GM19328 (cell line): Measurements from ENCODE around the gene IFT74.
A peak's percentile ranks its signal among the peaks of the same experiment; 100 is the strongest.

Source experiments
- ATAC-seq: cut with Tn5 transposase; IDR thresholded peaks from one replicate; pipeline ENCODE4 v1.9.1; 2021; ENCODE audit warnings: mild to moderate bottlenecking, moderate library complexity; ENCODE audit not compliant: unreplicated experiment

Gene IFT74

DNA sequence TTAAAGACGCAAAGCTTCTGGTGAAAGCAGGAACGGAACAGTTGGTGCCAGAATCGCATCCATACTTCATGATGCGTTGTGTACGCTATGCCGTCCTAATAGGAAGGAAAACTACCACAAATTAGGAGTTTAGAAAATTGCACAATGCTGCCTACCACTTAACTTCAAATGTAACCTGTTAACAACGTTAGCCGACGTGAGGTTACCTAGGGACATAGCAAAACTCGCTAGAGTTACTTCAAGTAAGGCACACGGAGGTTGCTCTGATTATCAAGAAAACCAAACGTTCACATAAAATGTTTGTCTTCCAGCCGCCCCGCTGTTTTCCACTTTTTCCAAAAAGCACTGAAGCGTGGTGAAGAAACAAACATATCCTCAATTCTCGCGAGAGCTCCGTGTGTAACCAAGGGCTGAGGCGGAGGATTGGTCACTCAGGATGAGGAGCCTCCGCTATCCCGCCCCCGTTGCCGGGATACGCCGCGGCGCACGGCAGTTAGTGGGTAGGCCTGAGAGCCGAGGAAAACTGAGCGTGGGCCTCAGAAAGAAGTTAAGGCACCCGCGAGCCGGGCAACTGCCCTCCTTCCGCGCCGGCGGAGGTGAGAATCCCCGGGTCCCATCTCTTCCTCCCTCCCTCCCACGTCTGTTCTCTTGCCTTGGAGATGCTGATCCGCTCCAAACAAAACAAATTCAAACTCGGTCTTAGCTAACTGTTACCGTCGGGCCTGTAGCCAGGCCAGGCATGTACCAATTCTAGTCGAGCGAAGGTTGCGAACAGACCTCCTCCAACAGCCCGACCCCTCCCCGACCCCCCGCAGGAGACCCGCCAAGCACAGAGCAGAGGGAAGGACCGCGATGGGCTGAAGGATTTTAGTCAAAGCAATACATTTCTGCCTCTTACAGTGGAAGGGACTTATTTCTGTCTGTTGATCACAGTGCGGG lies at the start of gene IFT74:
TSS of gene IFT74 (plus strand) at position 492 of the 939 bp plus-strand sequence. CDS start 5,556 bp downstream, outside the sequence.
- ATAC-seq = peak; percentile 100

DNA sequence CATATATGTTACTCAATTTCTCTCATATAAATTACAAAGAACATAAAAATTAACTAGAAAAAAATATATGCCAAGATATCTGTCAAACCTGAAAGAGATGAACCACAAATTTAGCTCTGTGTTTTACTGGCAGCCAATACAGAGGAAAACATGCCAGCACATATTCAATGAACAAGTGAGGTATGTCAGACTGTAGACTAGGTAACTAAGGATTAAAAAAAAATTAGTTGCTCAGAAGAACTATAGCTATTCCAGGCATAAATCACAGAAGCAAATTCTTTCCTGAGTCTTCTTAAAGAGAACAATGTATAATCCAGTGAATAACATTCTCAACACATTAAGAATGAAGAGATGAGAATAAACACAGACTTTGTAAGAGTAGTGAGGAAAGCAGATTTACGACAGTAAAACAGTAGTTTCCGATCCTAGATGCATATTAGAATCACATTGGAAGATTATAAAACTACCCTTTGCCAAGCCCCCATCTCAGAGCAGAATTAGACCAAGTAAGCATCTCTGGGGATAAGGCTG lies 43.0 kb upstream of the IFT74 start:
- ATAC-seq = no peak

DNA sequence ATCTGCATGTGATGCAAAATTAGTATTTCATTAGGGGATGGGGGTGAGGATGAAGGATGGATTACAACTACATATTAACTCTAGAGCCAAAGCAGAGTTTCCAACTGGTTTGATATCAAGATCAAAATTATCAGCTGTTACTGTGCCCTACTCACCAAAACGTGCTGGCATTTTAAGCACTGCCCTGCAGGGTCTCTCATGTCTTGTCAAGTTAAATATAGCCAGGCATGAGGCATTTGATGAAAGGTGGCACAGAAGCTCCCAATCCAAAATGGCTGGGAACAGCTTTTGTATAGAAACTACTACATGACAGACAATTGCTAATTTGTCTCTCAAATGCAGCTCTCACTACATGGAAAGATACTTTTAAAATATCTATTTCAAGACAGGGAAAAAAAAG lies 36.5 kb upstream of the IFT74 start:
- ATAC-seq = no peak

DNA sequence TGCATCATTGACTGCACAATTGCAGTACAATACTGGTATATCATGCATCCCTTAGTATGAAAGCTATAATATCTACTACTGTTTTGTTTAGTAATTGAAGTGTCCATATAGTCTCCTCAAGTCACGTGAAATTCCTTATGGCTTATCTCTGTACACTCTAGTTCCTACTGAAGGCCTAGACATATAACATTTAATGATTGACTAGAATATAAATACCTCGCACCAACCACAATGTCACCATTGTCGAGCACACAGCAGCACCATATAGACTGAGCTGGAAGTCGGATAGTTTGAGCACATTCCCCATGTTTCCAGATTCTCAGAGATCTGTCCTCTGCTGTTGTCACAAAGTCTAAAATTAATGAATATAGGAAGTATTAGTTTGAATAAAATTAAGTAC lies 30.6 kb upstream of the IFT74 start:
- ATAC-seq = no peak

DNA sequence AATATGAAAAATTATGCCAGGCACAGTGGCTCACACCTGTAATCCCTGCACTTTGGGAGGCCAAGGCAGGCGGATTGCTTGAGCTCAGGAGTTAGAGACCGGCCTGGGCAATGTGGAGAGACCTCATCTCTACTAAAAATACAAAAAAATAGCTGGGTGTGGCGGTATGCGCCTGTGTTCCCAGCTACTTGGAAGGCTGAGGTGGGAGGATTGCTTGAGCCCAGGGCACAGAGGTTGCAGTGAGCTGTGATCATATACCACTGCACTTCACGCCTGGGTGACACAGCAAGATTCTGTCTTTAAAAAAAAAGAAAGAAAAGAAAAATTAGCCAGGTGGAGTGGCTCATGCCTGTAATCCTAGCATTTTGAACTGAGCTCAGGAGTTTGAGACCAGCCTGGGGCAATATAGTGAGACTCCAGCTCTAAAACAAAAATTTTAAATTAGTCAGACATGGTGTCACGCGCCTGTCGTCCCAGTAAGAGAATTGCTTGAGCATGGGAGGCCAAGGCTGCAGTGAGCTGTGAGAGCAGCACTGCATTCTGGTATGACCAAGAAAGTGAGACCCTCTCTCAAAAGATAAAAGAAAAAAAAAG lies 27.2 kb upstream of the IFT74 start:
- ATAC-seq = no peak

DNA sequence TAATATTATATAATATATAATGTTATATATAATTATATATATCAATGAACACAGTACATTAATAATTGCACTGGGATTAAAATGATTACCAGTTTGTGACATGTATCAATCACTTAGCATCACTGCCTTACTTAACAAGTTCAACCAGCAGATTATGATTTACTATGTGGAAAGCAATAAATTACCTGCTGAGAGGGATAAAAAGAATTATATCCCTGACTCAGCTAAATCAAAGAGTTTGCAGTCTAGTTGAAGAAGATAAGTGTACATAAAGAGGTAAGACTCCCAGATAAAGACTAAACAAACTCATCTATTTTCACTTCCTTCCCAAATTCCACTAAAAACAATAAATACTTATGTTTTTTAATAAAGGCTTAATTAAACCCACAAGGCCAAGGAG lies 20.4 kb upstream of the IFT74 start:
- no peak for ATAC-seq

DNA sequence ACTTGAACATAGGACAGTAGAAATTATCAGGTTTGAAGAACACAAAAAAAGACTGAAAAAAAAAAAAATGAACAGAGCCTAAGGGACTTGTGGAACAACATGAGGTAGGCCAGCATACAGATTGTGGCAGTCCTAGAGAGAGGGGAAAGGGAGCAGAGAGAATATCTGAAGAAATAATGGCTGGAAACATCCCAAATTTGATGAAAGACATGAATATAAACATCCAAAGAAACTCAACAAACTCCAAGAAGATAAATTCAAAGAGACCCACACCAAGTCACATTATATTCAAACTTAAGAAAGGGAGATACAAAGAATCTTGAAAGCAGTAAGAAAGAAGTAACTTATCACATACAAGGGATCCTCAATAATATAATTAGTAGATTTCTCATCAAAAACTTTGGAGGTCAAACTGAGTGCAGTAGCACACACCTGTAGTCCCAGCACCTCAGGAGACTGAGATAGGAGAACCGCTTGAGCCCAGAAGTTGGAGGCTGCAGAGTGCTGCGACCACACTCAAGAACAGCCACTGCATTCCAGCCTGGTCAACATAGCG lies 18.3 kb upstream of the IFT74 start:
- ATAC-seq = no peak

DNA sequence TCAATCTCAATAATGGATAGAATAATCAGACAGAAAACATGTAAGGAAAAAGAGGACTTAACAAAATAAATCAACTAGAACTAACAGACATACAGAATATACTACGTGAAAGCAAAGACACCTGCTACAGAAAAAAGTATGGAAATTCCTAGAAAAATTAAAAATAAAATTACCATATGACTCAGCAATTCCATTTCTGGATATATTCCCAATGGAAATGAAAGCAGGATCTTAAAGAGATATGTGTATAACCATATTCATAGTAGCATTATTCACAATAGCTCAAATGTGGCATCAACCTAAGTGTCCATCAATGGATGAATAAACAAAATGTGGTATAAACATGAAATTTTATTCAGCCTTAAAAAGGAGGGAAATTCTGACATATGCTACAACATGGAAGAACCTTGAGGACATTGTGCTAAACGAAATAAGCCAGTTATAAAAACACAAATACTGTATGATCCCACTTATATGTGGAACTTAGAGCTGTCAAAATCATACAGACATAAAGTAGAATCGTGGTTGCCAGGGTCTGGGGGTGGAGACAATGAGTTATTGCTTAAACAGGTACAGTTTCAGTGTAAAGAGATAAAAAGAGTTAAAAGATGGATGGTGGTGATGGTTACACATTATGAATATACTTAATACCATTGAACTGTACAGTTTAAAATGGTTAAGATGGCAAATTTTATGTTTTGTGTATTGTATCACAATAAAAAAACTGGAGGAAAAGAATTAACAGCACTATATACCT lies 16.1 kb upstream of the IFT74 start:
- ATAC-seq = no peak

DNA sequence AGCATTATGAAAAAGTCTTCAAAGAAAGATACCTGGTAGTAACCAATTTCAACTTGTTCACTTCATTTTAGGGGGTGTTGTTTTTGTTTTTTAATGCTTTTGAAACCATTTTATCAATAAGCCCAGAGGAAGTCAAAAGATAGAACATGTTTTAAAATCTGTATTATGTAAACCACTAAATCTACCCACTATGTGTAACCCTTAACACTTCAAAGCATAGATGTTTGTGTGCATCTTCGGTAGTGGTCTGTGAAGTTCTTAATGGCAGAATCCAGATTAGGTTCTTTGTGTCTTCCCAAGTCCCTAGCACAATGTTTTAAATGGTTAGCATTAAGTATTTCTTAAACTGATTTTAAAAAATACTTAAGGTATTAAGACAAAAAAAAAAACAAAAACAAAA lies 15.4 kb upstream of the IFT74 start:
- no peak for ATAC-seq

DNA sequence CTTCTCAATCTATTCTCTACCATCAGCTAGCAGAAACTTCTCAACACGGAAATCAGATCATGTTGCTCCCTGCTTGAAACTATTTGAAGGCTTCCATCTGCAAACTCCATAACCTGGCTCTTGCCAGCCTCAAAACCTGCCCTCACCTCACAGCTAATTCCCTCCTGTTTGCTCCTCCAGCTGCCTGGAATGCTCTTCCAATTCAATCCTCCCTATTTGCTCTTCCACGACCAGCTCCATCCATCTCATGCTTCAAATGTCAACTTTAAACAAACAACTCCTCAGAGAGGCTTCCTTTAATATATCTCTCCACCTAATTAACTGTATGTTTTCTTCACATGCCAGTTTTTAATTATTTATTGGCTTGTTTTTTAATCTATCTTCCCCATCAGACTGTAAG lies 10.6 kb upstream of the IFT74 start:
- ATAC-seq = no peak

DNA sequence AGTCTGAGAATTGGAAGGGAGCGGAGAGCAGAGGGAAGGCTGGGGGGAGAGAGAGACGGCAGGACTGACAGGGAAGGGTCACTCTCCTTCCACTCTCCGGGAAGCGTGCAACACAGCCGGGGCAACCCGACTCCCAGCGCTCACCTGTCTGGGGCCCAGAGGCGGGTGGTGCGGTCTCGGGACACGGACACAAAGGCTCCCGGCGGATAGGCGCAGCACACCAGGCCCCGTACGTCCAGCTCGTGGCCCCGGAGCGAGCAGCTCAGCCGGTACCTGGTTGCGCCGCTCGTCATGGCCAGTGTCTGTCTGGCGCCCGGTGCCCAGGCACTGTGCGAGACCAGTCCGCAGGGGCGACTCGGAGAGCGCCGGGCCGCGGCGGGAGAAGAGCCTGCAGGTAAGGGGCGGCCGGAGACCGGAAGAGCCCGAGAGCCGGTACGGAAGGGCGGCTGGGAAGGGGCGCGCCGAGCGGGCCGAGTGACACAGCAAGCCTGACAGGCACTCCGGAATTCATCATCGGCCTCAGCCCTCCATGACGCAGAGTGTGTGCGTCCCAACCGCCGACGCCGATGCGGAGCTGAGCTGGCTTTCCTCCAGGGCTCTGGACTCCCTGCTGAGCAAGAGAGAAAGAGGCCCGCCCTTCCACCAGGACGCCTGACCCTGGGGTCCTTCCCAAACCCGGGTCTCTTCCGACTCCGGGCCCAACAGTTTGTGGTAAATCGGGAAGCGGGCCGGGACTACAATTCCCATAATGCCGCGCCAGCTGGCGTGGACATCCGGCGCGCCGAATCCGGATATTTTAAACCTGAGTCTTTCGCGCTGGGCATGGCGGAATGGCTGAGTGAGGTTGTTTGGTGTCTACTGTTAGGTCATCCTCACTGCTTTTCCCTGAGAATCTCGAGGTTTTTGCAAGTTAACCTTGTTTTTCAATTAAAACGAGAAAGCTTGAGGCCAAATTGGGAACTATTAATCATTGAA lies 9.2 kb upstream of the IFT74 start, which contains the start of gene PLAA:
TSS of gene PLAA (minus strand) at position 490 of the 975 bp plus-strand sequence. CDS start at position 293, 197 bp downstream.
- ATAC-seq = peak; percentile 99

DNA sequence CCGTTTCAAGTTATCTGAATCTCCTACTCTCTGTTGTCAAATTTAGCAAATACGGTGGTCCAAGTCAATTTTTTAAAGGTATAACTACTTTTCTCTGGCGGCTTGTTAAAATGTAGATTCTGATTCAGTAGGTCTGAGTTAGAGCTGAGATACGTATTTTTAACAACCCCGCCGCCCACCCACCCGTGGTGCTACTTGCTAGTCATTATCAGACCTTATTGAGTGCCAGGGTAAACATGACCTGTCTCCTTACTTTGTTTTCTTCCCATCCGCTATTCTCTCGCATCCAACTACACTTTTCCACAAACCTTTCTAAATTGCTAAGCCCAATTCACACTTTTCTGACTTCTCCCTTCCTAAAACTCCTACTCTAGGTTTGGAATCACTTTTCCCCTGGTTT lies 8.5 kb upstream of the IFT74 start:
- no peak for ATAC-seq

DNA sequence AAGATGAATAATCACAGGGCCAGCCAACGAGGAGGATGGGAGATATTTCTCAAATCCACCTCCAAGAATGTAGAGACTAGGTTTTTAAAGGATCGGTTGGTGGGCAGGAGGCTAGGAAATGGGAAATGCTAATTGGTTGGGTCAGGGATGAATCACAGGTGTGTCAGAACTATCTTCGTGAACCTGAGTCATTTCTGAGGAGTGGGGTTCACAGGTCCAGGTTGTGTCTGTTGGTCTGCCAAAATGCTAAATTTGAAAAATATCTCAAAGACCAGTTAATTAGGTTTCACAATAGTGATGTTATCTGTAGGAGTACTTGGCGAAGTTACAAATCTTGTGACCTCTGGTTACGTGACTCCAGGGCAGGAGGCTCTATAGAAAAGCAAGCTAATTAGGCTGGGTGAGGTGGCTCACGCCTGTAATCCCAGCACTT lies 6.6 kb upstream of the IFT74 start:
- no peak for ATAC-seq

DNA sequence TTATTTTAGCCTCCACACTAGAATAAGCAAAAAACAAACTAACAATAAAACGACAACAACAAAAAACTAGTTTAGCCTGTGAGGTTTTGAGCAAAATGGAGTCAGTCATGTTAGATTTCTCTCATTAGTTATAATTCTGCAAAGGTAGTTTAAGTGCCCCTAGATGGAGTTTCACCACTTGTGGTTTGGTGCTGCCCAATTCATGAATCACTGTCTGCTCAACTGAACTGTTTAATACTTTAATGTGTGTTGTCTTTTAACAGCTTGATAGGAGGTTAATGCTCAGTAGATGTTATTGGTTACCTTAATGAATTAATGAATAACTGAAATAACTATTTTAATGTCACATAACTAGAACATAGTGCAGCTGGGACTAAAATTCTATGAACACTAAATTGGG lies 5.7 kb upstream of the IFT74 start:
- no peak for ATAC-seq

DNA sequence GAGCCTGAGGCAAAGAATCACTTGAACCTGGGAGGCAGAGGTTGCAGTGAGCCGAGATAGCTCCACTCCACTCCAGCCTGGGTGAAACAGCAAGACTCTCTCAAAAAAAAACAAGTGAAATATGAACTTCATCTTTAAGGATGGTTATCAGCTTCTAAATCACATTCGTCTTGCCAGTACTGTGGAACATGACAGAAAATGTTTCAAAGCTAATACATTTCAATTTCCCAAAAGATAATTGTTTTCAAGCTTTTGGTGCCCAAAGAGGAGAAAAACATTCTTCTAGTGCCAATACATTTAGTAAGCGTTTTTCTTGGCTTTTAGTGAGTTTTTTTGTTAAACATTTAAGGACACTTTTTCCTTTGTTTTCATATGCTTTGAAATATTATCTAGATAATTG lies 4.4 kb upstream of the IFT74 start:
- ATAC-seq = no peak

DNA sequence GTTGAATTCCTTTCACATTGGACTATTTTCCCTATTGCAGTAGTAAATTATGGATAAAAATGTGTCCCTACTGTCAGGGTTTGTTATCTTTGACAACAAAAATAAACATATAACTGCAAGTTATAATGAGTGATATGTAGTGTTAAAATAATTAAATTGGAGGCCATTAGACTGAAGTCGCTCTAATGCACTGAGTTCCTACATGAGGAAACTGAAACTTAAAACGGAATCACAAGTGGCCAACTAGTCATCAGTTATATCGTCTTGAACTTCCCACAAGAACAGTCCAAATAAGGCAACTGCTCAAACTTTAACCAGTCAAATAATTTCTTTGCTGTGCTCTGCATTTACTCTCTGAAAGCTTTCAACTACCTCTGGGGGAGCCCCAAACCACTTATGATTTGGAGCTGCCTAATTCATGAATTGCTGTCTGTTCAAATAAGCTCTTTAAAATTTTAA lies 2.1 kb upstream of the IFT74 start:
- no peak for ATAC-seq

DNA sequence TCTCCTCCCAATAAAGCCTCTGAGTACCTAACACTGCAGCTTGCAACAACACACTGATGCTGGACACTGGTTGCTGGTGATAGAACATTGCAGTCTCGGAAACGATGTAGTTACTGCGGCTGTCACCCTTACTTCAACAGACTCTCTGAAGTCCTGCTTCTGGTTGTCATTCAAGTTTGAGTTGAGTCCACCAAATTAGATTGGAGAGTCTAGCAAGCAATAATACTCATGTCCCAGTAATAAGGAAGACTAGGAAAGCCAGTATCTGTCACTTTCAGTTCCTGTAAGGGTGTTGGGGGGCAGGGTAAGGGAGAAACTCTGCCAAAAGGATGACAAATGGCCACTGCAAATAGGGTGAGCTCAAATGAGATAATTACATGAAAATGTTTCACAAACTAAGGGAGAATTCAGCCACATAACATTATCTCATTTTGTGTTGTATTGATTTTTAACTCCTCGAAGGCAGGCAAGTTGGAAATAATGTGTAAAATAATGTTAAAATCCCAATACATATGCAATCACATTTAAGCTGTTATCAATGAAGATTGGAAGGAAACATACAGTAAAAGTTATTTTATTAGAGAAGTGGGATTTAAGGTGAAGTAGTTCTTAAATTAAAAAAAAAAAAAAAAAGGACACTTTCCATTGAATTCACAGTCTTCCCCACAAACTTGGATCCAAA lies 849 bp upstream of the IFT74 start:
- ATAC-seq = no peak

DNA sequence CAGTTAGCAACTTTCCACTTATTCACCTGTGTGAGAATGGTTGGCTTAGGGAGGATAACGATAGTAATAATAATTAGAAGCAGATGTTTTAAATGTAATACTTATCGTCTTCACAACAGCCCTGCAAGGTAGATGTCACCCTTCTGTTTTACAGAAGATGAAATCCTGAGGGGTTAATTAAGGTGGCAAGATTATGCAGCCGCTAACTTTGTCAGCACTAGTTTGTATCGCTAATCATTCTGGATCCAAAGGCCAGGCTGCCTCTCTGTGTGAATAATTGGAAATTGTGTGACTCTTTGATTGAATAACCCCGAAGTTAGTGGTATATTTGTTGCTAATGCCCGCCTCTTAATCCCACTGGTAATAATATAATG lies 635 bp downstream of the IFT74 start:
- no peak for ATAC-seq

DNA sequence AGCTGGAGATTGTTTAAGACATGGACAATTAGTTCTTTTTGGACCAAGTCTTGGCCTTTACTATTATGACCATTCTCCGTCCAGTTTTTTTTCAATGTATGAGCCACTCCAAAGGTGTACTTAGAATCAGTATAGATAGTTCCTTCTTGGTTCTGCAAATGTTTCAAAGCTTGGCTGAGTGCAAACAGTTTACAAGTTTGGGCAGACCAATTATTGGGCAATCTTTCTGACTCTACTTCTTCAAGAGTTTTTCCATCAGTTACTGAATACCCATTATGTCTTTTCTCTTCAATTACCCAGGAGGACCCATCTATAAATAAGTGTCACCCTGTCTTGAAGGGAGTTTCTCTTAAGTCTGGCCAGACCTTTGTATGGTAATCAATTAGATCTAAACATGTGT lies 15.5 kb downstream of the IFT74 start:
- ATAC-seq = no peak
